ENCODE measurements around the gene CCDC117.

CCDC117 gene

GRCh38 chr22:28772633-28773460, at the start of gene CCDC117:
Gene CCDC117, plus strand, starts transcription at chr22:28772695. Its CDS starts 155 bp downstream, at chr22:28772850.
- peak; percentile 97 for DNase-seq (ENCODE audit: low read depth)
- peak within 1 kb of the TSS; percentile 66 for H3K4me3 ChIP-seq (ENCODE audit: low read depth, low read length)
- peak; percentile 17 for TF ChIP-seq CTCF (IDR thresholded peaks at IDR 0.05; ENCODE audit: insufficient read depth, low read depth, low read length, missing control alignments)

GRCh38 chr22:28728002-28728401, 44.5 kb upstream of the CCDC117 start:
- H3K4me3 ChIP-seq (ENCODE audit: low read depth, low read length): no peak overlapping the region
- no peak for TF ChIP-seq CTCF (IDR thresholded peaks at IDR 0.05; ENCODE audit: insufficient read depth, low read depth, low read length, missing control alignments)
- no peak for DNase-seq (ENCODE audit: low read depth)

GRCh38 chr22:28728621-28729313, 43.7 kb upstream of the CCDC117 start:
- DNase-seq (ENCODE audit: low read depth): no peak
- H3K4me3 ChIP-seq (ENCODE audit: low read depth, low read length): no peak overlapping the region
- TF ChIP-seq CTCF (IDR thresholded peaks at IDR 0.05; ENCODE audit: insufficient read depth, low read depth, low read length, missing control alignments): no peak

- no peak overlapping the region for H3K4me3 ChIP-seq (ENCODE audit: low read depth, low read length)
- no peak for TF ChIP-seq CTCF (IDR thresholded peaks at IDR 0.05; ENCODE audit: insufficient read depth, low read depth, low read length, missing control alignments)
- no peak for DNase-seq (ENCODE audit: low read depth)
These were observed 42.3 kb upstream of the CCDC117 start for GRCh38 chr22:28730179-28730578.

GRCh38 chr22:28734393-28734792, 38.1 kb upstream of the CCDC117 start:
- DNase-seq (ENCODE audit: low read depth): no peak
- TF ChIP-seq CTCF (IDR thresholded peaks at IDR 0.05; ENCODE audit: insufficient read depth, low read depth, low read length, missing control alignments): no peak
- H3K4me3 ChIP-seq (ENCODE audit: low read depth, low read length): no peak overlapping the region

- H3K4me3 ChIP-seq (ENCODE audit: low read depth, low read length): no peak overlapping the region
- DNase-seq (ENCODE audit: low read depth): no peak
- TF ChIP-seq CTCF (IDR thresholded peaks at IDR 0.05; ENCODE audit: insufficient read depth, low read depth, low read length, missing control alignments): no peak
These were observed 36.0 kb upstream of the CCDC117 start for GRCh38 chr22:28736301-28737155.
